DMS153 treated with DMSO at 0.1 percent for 48 hours (cell line): Measurements from ENCODE around the gene RBMX.
A peak's percentile ranks its signal among the peaks of the same experiment; 100 is the strongest.
"Not testable (repeated sequence)": the region's sequence is repeated elsewhere in the genome, so short reads cannot be mapped to it uniquely, and the experiment has no call there.

Source experiments
- DNase-seq: peaks from one replicate; lab custom pipeline; 2025; ENCODE audit not compliant: unreplicated experiment; lab: John Stamatoyannopoulos, UW

The RBMX gene

DNA sequence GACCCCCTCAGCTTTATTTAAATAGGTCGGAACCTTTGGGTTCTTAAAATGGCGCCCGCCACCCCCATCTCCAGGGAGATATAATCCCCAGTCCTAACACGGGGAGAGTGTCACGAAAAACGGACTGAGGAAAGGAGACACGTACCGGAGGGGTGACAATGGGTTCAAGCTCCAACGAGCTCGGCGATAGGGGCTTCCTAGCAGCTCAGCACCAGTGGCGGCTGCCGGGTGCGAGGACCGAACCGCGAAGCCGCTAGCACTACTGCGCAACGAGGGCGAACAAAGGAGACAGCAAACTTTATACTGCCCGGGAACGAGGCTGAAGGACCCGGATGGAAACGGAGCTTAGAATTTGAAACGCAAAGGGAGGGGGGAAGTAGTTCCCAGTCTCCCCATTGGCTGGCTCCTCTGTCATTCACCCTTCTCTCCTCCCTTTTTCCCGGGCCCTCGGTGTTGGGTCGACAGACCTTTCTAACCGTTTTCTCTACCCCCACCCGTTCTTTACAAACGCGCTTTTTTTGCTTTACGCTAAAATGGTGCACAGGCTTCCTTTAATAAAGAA is at the start of gene RBMX:
TSS of gene RBMX (minus strand) at position 274 of the 562 bp plus-strand sequence. CDS start 1,298 bp downstream, outside the sequence.
- DNase-seq, result peak; percentile 97

- DNase-seq, result not testable (repeated sequence)
Measured at GRCh38 chrX:136921438-136921837, 40.9 kb upstream of the RBMX start.

DNA sequence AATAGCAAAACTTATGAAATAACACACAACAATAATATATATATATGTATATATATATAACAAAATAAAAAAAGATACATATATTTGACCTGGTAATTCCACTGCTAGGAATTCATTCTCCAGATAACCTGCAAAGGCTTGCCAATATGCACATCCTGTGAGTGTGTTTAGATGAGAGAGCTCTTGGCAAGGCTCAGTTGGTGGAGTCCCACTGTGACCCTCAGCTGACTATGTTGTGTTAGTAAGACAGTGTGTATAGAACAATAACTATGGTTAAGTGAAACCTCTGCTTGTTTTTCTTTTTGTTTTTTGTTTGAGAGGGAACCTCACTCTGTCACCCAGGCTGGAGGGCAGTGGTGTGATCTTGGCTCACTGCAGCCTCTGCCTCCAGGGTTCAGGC is 39.5 kb upstream of the RBMX start:
- DNase-seq, result no peak

DNA sequence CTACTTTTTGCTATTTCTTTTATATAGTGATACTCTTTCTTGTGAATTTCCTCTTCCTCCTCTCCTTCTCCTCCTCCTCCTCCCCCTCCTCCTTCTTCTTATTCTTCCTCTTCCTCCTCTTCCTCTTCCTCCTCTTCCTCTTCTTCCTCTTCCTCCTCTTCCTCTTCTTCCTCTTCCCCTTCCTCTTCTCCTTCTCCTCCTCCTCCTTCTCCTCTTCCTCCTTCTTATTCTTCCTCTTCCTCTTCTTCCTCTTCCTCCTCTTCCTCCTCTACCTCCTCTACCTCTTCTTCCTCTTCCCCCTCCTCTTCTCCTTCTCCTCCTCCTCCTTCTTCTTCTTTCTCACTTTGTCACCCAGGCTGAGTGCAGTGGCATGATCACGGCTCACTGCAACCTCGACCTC is 36.3 kb upstream of the RBMX start:
- DNase-seq, result no peak

GRCh38 chrX:136911661-136912060 is 31.1 kb upstream of the RBMX start:
- not testable (repeated sequence) for DNase-seq

- DNase-seq, result no peak
Measured at GRCh38 chrX:136911253-136911652, 30.7 kb upstream of the RBMX start.

DNA sequence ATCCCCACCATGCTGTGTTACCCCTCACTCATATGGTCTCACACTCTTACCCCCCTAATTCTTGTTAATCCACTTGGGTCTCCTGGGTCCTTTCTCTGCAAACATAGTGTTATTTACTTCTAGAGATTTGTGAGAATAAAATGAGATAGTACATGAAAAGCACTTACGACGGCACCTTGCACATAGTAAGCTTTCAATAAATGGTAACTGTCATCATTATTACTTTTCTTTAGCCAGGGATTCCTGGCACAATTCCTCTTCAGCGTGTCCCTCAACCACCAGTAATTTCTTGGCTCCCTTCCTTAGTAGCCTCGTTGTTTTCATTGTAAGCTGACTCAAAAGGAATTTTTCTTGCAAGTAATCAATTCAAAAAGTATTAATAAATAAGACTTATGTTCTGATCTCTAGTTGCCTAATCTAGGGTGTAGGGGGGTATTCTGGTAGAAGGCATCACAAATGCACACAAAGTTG is 30.1 kb upstream of the RBMX start:
- DNase-seq, result no peak

DNA sequence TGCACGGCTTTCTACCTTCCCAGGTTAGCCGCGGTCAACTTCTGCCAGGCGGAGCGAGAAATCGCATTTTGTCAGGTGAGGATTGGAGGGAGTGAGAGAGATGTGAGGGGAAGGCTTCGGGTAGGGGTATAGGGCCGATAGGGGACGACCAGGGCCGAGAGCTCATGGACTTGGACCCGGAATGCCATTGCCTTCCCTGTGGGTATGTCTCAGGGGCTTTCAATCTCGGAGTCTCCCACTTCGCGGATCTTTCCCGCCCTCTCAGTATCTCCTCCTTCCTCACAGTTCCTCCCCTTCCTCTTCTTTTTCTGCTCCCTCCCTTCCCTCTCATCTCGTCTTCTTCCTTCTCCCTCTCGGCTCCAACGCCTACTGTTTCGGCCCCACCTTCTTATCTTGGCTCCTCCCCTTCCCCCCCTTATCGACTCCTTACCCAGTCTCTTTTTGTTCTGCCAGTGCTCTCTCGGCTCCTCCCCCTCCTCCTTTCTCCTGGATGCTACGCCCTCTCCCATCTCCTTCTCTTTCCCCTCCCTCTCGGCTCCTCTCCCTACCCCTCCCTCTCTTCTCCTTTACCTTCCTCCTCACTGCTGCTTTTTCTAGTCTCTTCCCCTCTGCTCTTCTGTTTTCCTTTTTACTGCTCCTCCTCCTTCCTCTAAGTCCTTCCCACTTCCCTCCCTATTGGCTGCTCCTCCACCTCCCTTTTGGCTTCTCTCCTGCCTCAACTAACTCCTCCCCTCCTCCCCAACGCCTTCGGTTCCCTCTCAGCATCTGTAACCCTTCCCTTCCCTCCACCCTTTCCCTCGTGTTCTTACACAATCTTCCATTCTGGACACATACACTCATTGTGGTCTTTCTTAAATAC is 29.4 kb upstream of the RBMX start:
- DNase-seq, result peak; percentile 83

DNA sequence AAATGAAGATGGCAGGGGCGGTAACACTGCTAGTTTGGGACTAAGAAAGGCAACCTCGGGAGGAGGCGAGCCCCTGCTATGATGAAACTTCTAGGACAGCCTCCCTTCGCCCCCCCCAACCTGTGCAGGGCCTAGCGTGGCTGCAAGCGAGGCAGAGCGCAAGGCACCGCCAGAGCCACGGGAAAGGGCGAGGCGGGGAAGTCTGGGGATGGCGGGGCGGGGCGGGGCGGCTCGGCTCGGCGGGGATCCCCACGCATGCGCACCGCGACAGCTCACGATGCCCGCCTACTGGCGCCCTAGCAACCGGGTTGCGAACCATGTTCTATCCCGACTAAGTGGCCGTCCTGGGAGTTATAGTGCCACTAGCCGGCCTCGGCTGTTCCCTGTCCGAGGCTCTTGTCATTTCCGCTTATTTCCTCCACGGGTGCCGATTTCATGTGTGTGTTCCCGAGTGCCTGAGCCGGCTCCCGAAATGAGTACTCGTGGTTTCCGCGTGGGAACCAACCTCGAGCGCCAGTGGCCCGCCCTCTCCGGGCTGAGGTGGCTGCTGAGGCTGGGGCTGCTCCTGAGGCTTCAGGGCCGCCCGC is 28.7 kb upstream of the RBMX start:
- peak; percentile 87 for DNase-seq

- no peak for DNase-seq
Measured at GRCh38 chrX:136907621-136908020, 27.1 kb upstream of the RBMX start.

DNA sequence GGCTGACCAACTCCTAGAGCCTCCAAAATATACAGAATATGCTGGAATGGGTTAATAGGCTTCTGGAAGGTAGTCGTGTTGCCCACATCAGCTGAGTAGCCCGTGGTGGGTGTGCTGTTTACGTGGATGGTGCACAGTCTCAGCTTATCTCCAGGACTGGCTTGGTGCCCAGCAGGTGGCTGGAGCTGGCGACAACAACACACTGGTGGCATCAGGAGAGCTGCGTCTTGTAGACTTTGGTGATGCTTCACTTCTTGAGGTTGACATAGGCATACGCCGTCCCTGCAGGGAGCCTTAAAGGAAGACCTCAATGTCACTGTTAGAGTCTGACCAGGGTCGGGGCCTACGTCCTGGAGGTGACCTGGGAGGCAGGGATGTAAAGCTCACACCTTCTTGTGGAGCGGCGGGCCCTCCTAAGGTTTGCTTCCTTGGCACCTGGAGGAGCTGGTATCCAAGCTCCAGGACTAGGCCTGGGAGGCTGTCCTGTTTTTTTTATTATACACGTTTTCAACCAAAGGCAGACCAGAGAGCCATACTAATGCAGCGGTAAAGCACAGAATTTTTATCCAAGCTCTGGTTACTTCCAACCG is 26.5 kb upstream of the RBMX start:
- DNase-seq, result no peak

DNA sequence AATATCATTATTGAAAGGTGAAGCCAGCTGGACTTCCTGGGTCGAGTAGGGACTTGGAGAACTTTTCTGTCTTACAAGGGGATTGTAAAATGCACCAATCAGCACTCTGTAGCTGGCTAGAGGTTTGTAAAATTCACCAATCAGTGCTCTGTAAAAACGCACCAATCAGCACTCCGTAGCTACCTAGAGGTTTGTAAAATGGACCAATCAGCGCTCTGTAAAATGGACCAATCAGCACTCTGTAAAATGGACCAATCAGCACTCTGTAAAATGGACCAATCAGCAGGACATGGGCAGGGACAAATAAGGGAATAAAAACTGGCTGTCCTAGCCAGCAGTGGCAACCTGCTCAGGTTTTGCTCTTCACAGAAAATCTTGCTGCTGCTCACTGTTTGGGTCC is 23.5 kb upstream of the RBMX start:
- DNase-seq, result not testable (repeated sequence)

DNA sequence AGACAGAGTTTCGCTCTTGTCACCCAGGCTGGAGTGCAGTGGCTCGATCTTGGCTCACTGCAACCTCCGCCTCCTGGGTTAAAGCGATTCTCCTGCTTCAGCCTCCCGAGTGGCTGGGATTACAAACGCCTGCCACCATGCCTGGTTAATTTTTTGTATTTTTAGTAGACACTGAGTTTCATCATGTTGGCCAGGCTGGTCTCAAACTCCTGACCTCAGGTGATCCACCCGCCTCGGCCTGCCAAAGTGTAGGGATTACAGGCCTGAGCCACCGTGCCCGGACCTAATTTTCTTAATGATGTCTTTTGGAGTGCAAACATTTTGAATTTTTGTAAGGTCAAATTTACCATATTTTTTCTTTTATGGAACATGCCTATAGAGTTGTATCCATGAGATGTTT is 19.5 kb upstream of the RBMX start:
- not testable (repeated sequence) for DNase-seq

GRCh38 chrX:136899221-136899620 is 18.7 kb upstream of the RBMX start:
- no peak for DNase-seq

- DNase-seq, result not testable (repeated sequence)
Measured at GRCh38 chrX:136898752-136899151, 18.2 kb upstream of the RBMX start.

DNA sequence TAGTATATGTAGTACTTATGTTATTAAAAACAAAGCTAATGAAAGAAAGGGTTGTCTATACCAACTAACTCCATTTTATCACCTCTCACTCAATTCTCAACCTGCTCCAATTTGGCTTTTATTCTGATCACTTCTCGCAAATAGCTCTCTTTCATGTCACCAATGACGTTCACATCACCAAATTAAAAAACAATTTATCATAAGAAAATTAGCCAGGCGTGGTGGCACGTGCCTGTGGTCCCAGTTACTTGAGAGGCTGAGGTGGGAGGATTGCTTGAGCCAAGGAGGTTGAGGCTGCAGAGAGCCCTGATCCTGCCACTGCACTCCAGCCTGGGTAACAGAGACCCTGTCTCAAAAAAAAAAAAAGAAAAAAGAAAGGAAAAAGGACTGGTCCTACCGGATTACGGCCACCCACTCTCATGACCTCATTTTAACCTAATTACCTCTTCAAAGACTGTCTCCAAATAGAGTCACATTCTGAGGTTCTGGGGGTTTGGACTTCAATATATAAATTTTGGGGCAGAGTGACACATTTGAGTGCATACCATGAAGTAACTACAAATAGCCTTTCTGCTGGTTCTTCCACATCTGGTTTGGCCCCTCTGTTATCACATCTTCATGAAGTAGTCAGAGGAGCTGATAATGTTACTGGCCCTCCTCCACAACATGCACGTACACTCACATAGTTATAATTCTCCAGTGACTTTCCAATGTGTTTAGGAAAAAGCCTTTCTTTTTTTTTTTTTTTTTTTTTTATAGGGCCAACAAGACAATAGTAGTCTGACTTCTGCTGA is 15.8 kb upstream of the RBMX start:
- no peak for DNase-seq

DNA sequence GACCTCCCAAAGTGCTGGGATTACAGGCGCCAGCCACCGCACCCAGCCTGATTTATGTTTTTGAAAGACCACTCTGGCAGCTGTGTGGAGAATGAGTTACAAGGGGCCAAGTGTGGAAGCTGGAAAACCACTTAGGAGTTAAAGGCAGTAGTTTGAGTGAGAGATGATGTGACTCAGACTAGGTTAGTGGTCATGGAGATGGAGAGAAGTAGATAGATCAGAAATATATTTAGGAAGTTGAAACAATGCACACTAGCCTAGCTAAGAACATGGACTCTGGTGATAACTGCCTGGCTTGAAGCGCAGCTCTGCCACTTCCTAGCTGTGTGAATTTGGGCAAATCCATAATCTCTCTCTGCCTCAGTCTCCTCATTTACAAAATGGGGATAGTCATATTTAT is 11.9 kb upstream of the RBMX start:
- no peak for DNase-seq

- DNase-seq, result not testable (repeated sequence)
Measured at GRCh38 chrX:136890596-136890995, 10.1 kb upstream of the RBMX start.

DNA sequence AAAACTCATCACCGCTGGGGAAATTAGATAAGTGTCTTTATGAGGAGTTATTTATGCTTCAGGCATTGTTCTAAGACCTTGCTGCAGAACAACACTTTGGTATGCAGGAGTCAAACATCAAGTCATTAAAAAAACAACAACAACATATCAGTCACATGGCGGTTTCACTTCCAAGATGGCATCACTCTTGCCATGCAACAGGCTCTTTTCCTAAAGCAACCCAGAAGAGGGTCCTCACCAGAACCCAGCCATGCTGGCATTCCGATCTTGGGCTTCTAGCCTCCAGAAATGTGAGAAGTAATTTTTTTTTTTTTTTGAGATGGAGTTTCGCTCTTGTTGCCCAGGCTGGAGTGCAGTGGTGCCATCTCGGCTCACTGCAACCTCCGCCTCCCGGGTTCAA is 8.7 kb upstream of the RBMX start:
- no peak for DNase-seq

GRCh38 chrX:136880003-136880451 is 498 bp downstream of the RBMX start:
- DNase-seq, result no peak
